Activated CD4-positive, alpha-beta T cell treated with anti-CD3 and anti-CD28 coated beads, Interleukin-10, Interleukin-2, amounts not matched to agents 100 ng/mL and 50 ng/mL, durations not matched to agents 16 hours and 8 hours (primary cell): ENCODE data around the gene LCN6.
"Not testable (repeated sequence)": the region's sequence is repeated elsewhere in the genome, so short reads cannot be mapped to it uniquely, and the experiment has no call there.

ENCODE experiments used
- DNase-seq: peaks from one replicate; pipeline ENCODE4 v3.0.0-alpha.2; 2020

Gene LCN6, protein sequence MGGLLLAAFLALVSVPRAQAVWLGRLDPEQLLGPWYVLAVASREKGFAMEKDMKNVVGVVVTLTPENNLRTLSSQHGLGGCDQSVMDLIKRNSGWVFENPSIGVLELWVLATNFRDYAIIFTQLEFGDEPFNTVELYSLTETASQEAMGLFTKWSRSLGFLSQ

DNA sequence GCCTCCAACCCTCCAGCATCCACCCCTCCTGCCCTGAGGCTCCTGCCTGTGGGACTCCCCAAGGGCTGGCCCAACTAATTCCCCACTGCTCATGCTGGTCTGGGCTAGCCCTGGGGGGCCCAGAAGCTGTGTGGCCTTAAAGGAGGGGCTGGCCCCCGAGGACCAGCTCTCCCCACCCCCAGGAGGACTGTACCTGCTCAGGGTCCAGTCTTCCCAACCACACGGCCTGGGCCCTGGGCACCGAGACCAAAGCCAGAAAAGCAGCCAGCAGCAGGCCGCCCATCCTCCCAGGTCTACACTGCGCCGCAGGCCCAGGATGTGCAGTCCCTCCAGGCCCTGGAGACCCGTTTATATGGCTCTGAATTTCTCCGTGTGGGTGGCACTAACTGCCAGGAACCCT, at the start of gene LCN6:
Gene LCN6 (minus strand): TSS at position 325 of the 400 bp plus-strand sequence. CDS start 42 bp downstream, at position 283.
- DNase-seq: no peak

DNA sequence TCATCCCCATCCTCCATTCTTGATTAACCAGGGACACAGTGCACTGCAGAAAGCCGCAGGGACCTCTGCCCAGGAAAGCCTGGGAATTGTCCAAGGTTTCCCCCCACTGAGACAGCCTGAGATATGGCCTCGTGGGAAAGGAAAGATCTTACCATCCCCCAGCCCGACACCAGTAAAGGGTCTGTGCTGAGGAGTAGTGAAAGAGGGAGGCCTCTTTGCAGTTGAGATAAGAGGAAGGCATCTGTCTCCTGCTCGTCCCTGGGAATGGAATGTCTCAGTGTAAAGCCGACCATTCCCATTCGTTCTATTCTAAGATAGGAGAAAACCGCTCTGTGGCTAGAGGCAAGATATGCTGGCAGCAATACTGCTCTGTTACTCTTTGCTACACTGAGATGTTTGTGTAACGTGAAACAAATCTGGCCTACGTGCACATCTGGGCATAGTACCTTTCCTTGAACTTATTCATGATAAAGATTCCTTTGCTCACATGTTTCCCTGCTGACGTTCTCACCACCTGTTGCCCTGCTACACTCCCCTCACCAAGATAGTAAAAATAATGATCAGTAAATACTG, 48.5 kb upstream of the LCN6 start:
- DNase-seq: not testable (repeated sequence)

DNA sequence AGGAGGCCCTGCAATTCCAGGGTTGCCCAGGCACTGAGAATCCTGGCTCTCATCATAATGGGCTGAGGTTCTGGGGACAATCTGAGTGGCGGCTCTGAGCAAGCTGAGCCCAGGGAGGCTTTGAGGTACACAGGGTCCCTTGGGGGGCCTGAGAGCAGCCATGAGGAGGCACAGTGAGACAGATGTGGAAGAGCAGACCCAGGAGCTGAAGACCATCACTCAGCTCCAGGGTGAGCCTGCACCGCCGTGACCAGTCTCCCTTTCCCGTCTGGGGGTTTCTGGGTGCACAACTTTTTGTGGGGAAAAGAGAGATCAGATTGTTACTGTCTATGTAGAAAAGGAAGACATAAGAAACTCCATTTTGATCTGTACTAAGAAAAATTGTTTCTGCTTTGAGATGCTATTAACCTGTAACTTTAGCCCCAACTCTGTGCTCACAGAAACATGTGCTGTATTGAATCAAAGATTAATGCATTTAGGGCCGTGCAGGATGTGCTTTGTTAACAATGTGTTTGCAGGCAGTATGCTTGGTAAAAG, 48.0 kb upstream of the LCN6 start, which contains the start of gene CCDC183:
Gene CCDC183 (plus strand): TSS at position 101 of the 537 bp plus-strand sequence. CDS start 60 bp downstream, at position 161.
- no peak for DNase-seq

DNA sequence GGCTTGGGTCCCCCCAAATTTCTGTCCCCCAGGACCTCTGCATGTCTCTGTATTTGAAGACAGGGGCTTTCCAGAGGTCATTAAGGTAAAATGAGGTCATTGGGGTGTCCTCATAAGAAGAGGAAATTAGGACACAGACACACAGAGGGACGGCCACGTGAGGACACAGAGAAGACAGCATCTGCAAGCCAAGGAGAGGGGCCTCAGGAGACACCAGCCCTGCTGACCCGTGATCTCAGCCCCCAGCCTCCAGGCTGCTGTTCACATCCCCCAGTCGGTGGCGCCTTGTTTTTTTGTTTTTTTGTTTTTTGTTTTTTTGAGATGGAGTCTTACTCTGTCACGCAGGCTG, 46.6 kb upstream of the LCN6 start:
- no peak for DNase-seq

DNA sequence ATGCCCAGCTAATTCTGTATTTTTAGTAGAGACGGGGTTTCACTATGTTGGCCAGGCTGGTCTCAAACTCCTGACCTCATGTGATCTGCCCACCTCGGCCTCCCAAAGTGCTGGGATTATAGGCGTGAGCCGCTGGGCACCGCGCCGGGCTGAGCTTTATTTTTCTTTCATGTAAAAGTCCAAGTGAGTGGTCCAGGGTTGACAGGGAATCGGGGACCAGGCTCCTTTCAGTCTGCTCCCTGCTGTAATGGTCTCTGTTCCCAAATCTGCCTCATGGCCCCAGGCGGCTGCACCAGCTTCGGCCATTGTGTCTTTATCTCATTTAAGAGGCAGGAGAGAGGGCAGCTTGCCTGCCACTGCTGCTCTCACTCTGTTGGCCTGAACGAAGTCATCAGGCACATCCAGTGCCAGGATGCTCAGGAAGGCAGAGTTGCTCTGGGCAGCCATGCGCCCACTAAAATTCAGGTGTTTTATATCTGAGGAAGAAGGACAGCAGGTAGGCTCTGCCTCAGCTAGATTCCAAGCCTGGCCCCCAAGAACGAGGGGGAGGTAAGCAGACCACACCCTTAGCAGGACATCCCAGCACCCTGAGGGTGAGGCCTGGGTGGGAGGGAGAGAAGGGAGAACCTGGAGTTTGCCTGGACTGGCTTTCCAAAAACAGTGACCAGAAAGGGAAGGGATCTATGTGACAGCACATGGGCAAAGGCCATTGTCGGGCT, 46.1 kb upstream of the LCN6 start:
- DNase-seq: no peak

DNA sequence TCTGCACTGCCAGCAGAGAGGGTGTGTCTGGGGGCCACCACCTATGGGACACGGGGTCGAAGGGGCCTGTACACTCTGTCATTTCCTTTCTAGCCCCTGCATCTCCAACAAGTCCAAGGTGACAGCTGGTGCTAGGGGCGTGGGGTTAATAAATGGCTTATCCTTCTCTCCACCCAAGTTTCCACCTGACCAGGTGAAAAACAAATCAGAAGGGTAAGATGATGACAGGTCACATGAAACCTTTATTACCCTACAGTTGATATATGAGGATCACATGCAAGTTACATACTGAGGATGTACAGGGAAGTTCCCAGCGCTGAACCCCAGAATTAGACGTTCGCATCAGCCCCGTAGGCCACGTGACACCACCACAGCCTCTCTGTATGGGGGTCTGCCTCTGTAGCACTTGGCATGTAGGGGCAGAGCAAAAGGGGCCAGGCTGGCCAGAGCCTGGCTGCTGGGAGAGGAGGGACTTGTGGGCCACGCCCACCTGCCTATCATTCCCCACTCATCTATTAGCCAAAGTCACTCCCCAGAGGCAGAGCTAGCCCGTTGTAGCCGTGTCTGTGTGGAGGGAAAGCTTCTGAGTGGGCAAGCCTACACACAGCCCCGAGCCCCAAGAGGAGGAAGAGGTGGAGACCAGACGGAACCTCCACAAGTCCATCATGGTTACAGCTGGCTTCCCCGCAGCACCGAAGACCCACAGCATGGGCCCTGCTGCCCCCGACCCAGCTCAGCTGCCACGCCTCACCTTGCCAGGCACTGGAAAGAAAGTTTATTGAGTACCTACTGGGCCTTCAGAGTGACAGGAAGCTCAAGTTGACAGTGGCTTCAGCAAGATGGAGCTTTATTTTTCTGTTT, 45.0 kb upstream of the LCN6 start:
- DNase-seq: no peak

DNA sequence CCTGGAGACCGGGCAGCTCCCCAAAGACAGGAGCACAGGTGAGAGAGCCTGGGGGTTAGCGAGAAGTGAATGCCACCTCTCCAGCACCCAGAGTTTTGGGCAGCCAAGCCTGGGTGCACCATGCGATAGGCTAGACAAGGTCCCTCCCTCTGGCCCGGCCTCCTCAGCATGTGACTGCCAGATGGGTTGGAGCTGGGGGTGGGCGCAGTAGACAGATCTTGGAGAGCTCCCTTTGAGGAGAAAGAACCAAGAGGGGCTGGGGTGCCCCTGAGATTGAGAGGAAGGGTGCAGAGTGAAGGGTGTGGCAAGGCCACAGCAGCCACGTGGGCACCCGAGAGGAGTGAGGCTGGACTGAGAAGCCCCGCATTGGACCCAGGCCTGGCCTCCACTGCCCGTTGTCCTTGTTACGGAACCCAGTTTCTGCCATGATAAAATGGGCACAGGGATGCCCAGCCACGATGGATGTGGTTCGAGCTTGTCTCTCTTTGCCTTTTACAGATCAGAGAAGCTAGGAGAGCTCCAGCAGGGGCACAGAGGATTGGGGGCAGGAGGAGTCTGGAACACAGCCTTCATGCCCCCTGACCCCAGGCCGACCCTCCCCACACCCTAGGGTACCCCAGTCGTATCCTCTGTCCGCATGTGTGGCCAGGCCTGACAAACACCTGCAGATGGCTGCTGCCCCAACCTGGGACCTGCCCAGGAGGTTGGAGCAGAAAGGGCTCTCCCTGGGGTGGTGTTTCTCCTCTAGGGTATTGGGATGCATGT, 44.2 kb upstream of the LCN6 start:
- DNase-seq: no peak

DNA sequence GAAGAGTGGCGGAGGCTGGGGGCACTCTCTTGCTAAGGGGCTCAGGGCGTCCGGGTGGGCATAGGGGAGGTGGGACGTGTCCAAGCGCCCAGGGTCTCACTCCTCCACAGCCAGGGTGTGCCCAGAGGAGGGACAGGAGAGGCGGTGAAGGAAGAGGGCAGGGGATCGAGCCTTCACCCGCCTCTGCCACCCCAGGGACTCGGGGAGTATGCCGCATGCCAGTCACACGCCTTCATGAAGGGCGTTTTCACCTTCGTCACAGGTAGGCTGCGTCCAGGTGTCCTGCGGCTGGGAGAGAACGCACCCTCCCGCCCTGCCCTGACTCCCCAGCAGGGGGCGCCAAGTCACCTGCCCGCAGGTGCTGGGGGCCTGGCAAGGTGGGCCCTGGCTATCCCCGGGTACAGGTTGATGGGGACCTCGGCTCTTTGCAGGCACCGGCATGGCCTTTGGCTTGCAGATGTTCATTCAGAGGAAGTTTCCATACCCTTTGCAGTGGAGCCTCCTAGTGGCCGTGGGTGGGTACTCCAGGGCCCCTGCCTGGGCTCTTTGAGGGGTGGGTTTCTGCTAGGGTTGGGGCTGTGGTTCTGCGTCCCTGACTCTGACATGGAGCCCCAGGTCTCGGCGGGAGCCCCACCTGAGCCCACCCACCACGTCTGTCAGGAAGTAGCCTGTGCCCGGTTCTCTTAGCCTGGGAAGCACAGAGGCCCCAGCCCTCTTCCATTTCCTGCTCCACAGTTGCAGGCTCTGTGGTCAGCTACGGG, 43.4 kb upstream of the LCN6 start:
- DNase-seq: peak; percentile 77

DNA sequence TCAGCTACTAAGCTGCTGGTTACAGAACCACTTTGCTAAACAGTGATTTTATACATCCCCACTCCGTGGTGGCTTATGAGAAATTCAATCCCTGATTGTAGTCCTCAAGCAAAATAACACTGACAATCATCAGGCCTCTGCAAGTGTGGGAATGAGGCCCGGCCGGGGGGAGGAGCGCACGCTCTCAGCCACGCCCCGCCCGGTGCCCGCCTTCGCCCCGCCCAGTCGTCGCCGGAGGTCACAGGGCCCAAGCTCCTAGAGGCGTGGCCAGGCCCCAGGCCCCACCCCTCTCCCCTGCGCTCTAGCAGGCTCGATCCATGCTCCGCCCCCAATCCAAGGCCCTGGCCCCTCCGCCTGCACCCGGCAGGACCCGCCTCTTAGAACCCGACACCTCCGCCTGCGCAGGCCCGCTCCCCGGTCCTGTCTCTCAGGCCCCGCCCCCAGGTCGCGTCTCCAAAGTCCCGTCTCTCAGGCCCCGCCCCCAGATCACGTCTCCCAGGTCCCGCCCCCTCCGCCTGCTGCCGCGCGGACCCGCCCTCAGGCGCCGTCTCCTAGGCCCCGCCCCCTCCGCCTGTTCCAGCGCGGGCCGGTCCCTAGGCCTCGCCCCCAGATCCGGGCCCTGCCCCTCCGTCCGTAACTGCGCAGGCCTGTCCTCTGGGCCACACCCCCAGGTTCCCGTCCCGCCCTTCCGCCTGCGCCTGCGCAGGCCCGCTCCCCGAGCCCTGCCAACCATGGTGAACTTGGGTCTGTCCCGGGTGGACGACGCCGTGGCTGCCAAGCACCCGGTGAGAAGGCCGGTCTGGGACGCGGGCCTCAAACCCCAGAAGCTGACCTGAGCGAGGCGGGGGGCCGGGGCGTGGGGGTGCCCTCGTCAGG, 42.6 kb upstream of the LCN6 start, which contains the start of gene TMEM141:
Gene TMEM141 (plus strand): TSS at position 705 of the 876 bp plus-strand sequence. CDS start 27 bp downstream, at position 732.
- DNase-seq: peak; percentile 100

DNA sequence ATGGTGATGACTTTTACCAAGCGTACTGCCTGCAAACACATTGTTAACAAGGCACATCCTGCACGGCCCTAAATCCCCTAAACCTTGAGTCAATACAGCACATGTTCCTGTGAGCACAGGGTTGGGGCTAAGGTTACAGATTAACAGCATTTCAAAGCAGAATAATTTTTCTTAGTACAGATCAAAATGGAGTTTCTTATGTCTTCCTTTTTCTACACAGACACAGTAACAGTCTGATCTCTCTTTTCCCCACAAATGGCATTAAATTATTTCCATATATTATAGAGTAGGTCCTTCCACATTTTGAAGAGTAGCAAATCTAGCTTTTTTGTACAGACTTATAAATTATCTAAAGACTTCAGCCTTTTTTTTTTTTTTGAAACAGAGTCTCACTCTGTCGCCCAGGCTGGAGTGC, 41.2 kb upstream of the LCN6 start:
- DNase-seq: no peak

DNA sequence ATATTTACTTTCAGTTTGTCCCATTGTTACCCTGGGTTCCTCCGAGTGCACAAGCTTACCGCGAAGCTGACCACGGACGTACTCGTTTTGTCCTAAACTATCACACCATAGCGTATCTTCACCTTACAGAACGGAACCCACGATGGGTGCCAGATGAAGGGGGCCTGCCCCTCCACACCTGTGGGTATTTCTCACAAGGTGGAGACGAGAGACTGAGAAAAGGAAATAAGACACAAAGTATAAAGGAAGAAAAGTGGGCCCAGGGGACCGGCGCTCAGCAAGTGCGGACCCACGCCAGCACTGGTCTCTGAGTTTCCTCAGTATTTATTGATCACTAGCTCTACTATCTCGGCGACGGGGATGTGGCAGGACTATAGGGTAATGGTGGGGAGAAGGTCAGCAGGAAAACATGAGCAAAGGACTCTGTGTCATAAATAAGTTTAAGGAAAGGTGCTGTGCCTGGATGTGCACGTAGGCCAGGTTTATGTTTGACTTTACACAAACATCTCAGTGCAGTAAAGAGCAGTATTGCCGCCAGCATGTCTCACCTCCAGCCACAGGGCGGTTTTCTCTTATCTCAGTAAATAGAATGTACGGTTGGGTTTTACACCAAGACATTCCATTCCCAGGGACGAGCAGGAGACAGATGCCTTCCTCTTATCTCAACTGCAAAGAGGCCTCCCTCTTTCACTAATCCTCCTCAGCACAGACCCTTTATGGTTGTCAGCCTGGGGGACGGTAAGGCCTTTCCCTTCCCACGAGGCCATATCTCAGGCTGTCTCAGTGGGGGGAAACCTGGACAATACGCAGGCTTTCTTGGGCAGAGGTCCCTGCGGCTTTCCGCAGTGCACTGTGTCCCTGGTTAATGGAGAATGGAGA, 40.6 kb upstream of the LCN6 start:
- DNase-seq: not testable (repeated sequence)

DNA sequence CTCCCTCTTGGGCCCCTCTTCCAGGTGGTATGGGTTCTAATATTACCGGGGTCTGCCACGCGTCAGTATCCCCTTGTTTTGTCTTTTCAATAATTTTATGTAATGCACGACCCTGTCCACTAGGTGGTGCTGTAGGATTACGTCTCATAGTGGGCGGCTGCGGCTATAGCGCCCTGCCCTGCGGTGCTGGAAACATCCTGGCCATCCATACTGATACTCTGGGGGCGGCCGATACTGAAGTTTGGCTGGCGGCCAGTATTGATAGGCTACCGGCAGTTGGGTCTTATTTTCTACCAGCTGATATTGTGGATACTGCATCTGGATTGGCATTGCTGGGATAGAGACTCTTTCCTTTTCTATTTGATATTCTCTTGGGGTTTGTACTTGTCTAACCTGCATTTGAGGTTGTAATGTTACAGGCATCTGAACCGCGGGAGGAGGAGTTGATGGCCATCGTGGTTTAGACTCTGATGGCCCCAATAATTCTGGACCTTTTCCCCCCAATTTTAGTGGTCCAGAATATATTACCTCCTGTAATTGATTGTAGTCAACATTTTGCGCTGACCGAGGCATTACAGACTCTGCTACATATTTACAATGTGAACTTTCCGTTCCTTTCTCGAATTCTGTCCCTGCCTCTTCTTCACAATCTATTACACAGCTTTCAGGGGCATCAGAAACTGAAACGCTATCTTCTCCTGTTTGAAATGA, 39.5 kb upstream of the LCN6 start:
- DNase-seq: peak; percentile 86

DNA sequence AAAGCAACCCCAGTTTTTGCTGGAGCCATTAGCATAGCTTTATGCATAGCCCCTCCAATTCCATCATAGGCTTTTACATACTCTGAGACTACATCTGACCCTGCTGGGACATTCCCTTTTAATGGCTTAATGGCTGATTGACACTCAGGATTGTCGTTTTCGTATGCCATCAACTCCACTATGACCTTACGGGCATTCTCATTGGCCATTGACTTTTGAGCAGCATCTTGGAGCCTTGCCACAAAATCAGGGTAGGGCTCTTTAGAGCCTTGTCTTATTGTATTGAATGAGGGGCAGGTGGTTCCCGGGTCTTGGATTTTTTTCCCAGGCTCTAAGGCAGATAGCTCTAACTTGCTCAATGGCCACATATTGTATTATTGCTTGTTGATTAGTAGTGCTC, 38.7 kb upstream of the LCN6 start:
- not testable (repeated sequence) for DNase-seq

DNA sequence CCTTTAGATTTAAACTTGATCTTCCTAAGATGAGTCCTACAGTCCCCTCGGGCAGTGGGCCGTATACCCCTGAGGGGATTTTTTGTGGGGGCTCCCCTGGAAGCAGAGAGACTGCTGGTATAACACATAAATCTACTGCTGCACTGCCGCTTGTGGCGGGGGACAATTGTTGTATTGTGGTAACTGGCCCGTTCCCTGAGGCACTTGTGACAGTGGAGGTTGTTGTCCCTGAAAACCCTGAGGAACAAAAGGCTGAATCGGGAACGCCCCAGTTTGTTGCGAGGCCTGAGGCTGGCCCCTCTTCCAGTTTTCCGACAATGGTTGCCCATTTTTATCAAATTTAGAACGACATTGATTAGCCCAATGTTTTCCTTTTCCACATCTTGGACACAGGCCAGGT, 38.1 kb upstream of the LCN6 start:
- DNase-seq: no peak

DNA sequence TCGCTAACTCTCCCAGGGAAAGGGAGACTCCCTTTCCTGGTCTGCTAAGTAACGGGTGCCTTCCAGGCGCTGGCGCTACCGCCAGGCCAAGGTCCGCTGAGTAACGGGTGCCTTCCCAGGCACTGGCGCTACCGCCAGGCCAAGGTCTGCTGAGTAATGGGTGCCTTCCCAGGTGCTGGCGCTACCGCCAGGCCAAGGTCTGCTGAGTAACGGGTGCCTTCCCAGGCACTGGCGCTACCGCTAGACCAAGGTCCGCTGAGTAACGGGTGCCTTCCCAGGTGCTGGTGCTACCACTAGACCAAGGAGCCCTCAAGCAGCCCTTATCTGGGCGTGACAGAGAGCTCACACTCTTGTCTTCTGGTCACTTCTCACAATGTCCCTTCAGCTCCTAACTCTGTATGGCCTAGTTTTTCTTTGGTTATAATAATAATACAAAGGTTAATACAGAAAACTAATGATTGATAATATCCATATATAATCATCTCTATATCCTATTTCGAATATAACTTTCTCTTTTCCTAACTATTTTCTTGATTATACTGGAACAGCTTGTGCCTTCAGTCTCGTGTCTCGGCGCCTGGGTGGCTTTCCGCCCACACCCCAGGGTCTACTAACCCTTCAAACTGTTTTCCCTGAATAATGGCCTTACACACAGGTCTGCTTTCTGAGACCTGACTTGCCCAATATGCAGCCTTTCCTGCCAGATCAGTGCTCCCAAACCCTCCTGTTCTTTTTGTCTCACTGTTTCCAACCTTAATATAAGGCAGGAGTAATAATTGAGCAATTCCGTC, 37.4 kb upstream of the LCN6 start:
- DNase-seq: not testable (repeated sequence)

DNA sequence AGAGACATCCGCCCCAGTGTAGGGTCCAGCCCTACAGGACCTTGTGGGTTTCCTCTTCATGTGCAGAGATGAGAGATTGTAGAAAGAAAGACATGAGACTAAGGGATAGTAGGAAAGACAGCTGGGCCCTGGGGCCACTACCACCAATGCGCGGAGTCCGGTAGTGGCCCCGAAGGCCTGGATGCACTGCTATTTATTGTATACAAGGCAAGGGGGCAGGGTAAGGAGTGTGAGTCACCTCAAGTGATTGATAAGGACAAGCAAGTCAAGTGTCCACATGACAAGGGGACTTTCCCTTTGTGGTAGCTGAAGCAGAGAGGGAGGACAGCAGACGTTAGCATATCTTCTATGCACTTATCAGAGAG, 36.7 kb upstream of the LCN6 start:
- DNase-seq: peak; percentile 48

DNA sequence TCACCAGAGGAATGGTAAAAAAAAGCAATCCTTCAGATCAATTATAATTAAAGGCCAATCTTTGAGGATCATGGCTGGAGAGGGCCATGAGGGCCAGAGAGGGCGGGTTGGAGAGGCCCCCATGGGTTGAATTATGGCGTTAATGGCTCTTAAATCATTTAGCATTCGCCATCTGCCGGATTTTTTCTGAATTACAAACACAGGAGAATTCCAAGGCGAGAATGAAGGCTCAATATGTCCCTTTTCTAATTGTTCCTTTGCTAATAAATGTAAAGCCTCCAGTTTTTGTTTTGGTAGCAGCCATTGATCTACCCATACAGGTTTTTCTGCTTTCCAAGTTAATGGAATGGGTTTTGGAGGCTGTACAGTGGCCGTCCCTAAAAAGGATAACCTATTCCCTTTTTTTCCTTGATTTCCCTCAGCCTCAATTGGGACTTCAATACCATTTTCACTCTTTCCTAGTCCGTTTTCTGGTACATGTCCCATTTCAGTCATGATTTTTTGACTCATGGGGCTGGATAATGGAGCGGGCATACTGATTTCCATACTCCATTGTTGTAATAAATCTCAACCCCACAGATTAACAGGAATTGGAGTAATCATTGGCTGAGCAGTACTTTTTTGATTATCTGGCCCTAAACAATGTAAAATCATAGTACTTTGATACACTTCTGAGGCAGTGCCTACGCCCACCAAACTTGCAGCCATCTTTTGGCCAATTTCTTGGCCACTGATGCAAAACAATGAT, 36.1 kb upstream of the LCN6 start:
- peak; percentile 34 for DNase-seq
